Measurements from ENCODE around the gene ZNF771. TPM values are rescaled to one million over a fixed set of nuclear protein-coding genes. Genes with fewer than 3 reads are reported as not detected.

Gene ZNF771
- total and polyA plus RNA-seq, 9 of the 15 experiments (the other 6 are each of a cell fraction or from before 2014, with no cell fraction given), result 1.5 to 12.6 (median 4.4) TPM

DNA sequence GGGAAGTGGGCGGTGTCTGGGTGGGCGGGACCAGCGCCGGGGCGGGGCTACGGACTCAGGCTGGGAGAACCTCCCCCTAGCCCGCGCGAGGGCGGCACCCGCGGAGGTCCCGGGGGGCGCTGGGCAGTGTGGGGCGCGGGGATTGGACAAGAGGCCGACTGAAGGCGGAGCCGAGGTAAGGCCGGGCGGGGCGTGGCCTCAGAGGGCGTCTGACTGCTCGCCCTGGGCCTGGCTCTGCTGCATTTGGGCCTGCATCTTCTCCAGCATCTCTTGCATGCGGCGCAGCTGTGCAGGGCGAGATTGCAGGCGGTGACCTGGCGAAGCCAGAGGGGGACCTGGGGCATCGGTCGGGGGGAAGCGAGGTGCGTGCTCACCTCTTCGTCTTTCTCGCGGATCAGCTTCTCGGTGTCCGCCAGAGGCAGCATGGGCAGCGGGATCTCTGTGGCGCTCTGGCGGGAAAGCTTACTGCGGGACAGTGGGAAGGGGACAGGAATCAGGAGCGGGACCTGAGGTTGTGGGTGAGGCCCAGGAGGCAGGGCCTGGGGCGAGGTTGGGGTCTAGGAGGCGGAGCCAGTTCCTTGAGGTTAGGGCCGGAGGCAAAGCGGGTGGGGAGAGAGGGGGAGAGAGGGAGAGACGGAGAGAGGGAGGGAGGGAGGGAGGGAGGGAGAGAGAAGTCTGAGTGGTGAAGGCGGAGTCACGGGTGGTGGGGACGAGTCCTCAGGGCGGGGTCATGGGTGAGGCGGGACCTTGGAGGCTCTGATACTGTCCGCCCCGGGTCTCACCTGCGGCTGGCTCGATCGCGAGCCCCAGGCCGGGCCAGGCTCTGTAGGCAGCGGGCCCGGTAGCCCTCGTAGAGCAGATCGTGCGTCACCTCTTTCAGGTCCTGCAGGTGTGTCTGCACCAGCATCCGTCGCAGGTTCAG lies 28.9 kb upstream of the ZNF771 start (continued):
- TF ChIP-seq, protein P1, sequence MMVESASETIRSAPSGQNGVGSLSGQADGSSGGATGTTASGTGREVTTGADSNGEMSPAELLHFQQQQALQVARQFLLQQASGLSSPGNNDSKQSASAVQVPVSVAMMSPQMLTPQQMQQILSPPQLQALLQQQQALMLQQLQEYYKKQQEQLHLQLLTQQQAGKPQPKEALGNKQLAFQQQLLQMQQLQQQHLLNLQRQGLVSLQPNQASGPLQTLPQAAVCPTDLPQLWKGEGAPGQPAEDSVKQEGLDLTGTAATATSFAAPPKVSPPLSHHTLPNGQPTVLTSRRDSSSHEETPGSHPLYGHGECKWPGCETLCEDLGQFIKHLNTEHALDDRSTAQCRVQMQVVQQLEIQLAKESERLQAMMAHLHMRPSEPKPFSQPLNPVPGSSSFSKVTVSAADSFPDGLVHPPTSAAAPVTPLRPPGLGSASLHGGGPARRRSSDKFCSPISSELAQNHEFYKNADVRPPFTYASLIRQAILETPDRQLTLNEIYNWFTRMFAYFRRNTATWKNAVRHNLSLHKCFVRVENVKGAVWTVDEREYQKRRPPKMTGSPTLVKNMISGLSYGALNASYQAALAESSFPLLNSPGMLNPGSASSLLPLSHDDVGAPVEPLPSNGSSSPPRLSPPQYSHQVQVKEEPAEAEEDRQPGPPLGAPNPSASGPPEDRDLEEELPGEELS (CRISPR knock-in tag; IDR thresholded peaks at IDR 0.05; ENCODE audit: borderline replicate concordance), result 0 out of 2 replicates have a peak, but pooled peaks have one; percentile 23
- peak; percentile 71 for TF ChIP-seq CCNT2 (IDR thresholded peaks at IDR 0.05; ENCODE audit: borderline replicate concordance, extremely low read depth, insufficient read length, low read depth, low read length)
- TF ChIP-seq MTA1 (IDR thresholded peaks at IDR 0.05; ENCODE audit: borderline replicate concordance), result 0 out of 2 replicates have a peak, but pooled peaks have one; percentile 54
- peak; percentile 79 for TF ChIP-seq RBFOX2 (IDR thresholded peaks at IDR 0.05; ENCODE audit: low read depth, low read length)
- TF ChIP-seq E2F4 (CRISPR knock-in tag; IDR thresholded peaks at IDR 0.05; ENCODE audit: low read depth), result peak; percentile 74; the same call in 1 of the 2 replicates
- TF ChIP-seq, protein P2, sequence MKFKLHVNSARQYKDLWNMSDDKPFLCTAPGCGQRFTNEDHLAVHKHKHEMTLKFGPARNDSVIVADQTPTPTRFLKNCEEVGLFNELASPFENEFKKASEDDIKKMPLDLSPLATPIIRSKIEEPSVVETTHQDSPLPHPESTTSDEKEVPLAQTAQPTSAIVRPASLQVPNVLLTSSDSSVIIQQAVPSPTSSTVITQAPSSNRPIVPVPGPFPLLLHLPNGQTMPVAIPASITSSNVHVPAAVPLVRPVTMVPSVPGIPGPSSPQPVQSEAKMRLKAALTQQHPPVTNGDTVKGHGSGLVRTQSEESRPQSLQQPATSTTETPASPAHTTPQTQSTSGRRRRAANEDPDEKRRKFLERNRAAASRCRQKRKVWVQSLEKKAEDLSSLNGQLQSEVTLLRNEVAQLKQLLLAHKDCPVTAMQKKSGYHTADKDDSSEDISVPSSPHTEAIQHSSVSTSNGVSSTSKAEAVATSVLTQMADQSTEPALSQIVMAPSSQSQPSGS (CRISPR knock-in tag; IDR thresholded peaks at IDR 0.05), result no peak
- TF ChIP-seq ZNF444 (CRISPR knock-in tag; IDR thresholded peaks at IDR 0.05), result peak; percentile 72; the same call in 1 of the 2 replicates
- no peak for TF ChIP-seq CBFA2T2 (conservative IDR thresholded peaks at IDR 0.05)
- peak; percentile 93 for TF ChIP-seq ERF (CRISPR knock-in tag; IDR thresholded peaks at IDR 0.05)
- peak; percentile 31; the same call in 1 of the 2 replicates for TF ChIP-seq NFIC (IDR thresholded peaks at IDR 0.05)
- TF ChIP-seq HDAC2 (IDR thresholded peaks at IDR 0.05), result peak; percentile 72
- TF ChIP-seq ZNF707 (CRISPR knock-in tag; conservative IDR thresholded peaks at IDR 0.05), result no peak
- peak; percentile 79; the same call in 1 of the 2 replicates for TF ChIP-seq ZBTB49 (CRISPR knock-in tag; IDR thresholded peaks at IDR 0.05; ENCODE audit: borderline replicate concordance)
- TF ChIP-seq, protein P3, sequence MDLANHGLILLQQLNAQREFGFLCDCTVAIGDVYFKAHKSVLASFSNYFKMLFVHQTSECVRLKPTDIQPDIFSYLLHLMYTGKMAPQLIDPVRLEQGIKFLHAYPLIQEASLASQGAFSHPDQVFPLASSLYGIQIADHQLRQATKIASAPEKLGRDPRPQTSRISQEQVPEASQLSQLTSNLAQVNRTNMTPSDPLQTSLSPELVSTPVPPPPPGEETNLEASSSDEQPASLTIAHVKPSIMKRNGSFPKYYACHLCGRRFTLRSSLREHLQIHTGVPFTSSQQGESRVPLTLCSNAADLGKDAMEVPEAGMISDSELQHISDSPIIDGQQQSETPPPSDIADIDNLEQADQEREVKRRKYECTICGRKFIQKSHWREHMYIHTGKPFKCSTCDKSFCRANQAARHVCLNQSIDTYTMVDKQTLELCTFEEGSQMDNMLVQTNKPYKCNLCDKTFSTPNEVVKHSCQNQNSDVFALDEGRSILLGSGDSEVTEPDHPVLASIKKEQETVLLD (IDR thresholded peaks at IDR 0.05), result peak; percentile 20; the same call in 1 of the 2 replicates
- TF ChIP-seq CREB1 (IDR thresholded peaks at IDR 0.05), result no peak; the same call in 1 of the 2 replicates
- no peak for TF ChIP-seq CREB1 (CRISPR knock-in tag; IDR thresholded peaks at IDR 0.05)
- TF ChIP-seq ATF1 (CRISPR knock-in tag; IDR thresholded peaks at IDR 0.05), result no peak
- no peak for TF ChIP-seq ATF1 (tag; IDR thresholded peaks at IDR 0.05)

Measured in K562 (cell line).